Left lobe of liver (tissue), 2 donors: ENCODE measurements around the gene LATS1. TPM values are rescaled to one million over a fixed set of nuclear protein-coding genes. Genes with fewer than 3 reads are reported as not detected.
A peak's percentile ranks its signal among the peaks of the same experiment; 100 is the strongest.
"Not testable (repeated sequence)": the region's sequence is repeated elsewhere in the genome, so short reads cannot be mapped to it uniquely, and the experiment has no call there.

ENCODE experiments used
- ATAC-seq: fragments of 200-7000 bp; cut with Tn5 transposase; one replicate; pipeline ENCODE4 v1.9.1; 2020; ENCODE audit warnings: mild to moderate bottlenecking, moderate library complexity
- DNase-seq: peaks from one replicate; pipeline ENCODE4 v3.0.0-alpha.2; 2020; ENCODE audit warnings: low spot score
- total RNA-seq: library from RNA; stranded (reverse); gene quantifications from one replicate; pipeline ENCODE4 v1.2.1, GENCODE V29; 2021
- donor health status: DM: no; HTN: no; CAD: no; lungs with moderate emphysema.
- donor health status: DM: no; HTN: yes; CAD: no.

The LATS1 gene
- total RNA-seq, 1 donor from 2014 or later = 10.2 TPM

GRCh38 chr6:149680503-149680902, 37.4 kb downstream of the LATS1 start:
- ATAC-seq (no peak), DNase-seq (no peak)

GRCh38 chr6:149672265-149672664, 45.6 kb downstream of the LATS1 start:
- DNase-seq, ATAC-seq: not testable (repeated sequence)

GRCh38 chr6:149660028-149660427, 57.9 kb downstream of the LATS1 start:
- DNase-seq = no peak
- no peak for ATAC-seq

- ATAC-seq (no peak), DNase-seq (no peak)
Observed at GRCh38 chr6:149657441-149657840, 60.5 kb downstream of the LATS1 start.

- no peak for ATAC-seq
Observed at GRCh38 chr6:149651056-149651455, 66.8 kb downstream of the LATS1 start.

GRCh38 chr6:149648148-149649145, 69.5 kb downstream of the LATS1 start, which contains the start of gene KATNA1:
Gene KATNA1, minus strand, starts transcription at chr6:149648714. Its CDS starts 10,167 bp downstream, at chr6:149638547.
- ATAC-seq = peak; percentile 96

More at GRCh38 chr6:149651056-149651455, 66.8 kb downstream of the LATS1 start:
- no peak for DNase-seq

GRCh38 chr6:149646599-149646998, 71.3 kb downstream of the LATS1 start:
- ATAC-seq (no peak), DNase-seq (no peak)

More at GRCh38 chr6:149648148-149649145, 69.5 kb downstream of the LATS1 start, which contains the start of gene KATNA1:
- peak; percentile 97 for DNase-seq

- DNase-seq (no peak), ATAC-seq (no peak)
Observed at GRCh38 chr6:149642829-149643580, 74.9 kb downstream of the LATS1 start.

GRCh38 chr6:149636124-149636523, 81.8 kb downstream of the LATS1 start:
- ATAC-seq (no peak), DNase-seq (no peak)

GRCh38 chr6:149634315-149634714, 83.6 kb downstream of the LATS1 start:
- no peak for ATAC-seq

GRCh38 chr6:149628875-149629510, 88.9 kb downstream of the LATS1 start:
- ATAC-seq = no peak

More at GRCh38 chr6:149634315-149634714, 83.6 kb downstream of the LATS1 start:
- DNase-seq = no peak

GRCh38 chr6:149627672-149628071, 90.2 kb downstream of the LATS1 start:
- DNase-seq = no peak
- ATAC-seq = no peak

More at GRCh38 chr6:149628875-149629510, 88.9 kb downstream of the LATS1 start:
- no peak for DNase-seq

GRCh38 chr6:149615805-149616204, 102.1 kb downstream of the LATS1 start:
- ATAC-seq (no peak), DNase-seq (no peak)

GRCh38 chr6:149614337-149614736, 103.6 kb downstream of the LATS1 start:
- ATAC-seq (no peak), DNase-seq (no peak)

- no peak for ATAC-seq
- no peak for DNase-seq
Observed at GRCh38 chr6:149608381-149608982, 109.4 kb downstream of the LATS1 start.

Other genes with a start within 250 kb of the LATS1 start
- gene ZC3H12D, start 233.1 kb downstream of the LATS1 start, total RNA-seq = 0.86 TPM
- 7.0 TPM for gene PPIL4, start 172.1 kb downstream of the LATS1 start, total RNA-seq
- 18.6 TPM for gene GINM1, start 151.7 kb downstream of the LATS1 start, total RNA-seq
- 6.1 TPM for gene KATNA1, start 69.4 kb downstream of the LATS1 start, total RNA-seq
- gene NUP43, start 28.4 kb upstream of the LATS1 start, total RNA-seq = 9.3 TPM
- 53.2 TPM for gene PCMT1, start 31.6 kb upstream of the LATS1 start, total RNA-seq
- 11.1 TPM for gene LRP11, start 146.3 kb upstream of the LATS1 start, total RNA-seq
- gene RAET1E, start 180.0 kb upstream of the LATS1 start, total RNA-seq = not detected
- gene RAET1G, start 205.0 kb upstream of the LATS1 start, total RNA-seq = not detected
- 0.18 TPM for gene ULBP2, start 223.9 kb upstream of the LATS1 start, total RNA-seq
- gene ULBP1, start 245.8 kb upstream of the LATS1 start, total RNA-seq = 0.08 TPM